Stimulated activated CD4-positive, alpha-beta T cell treated with anti-CD3 and anti-CD28 coated beads, Interleukin-1b, Interleukin-23, amount 100 ng/mL, for 1 hour (primary cell): ENCODE data around the gene FDX2.
"Not testable (repeated sequence)": the region's sequence is repeated elsewhere in the genome, so short reads cannot be mapped to it uniquely, and the experiment has no call there.

Source experiments
- DNase-seq, 2 donors: peaks; one replicate each; pipeline ENCODE4 v3.0.0-alpha.2; 2020; ENCODE audit warnings: low read depth in 2 of 2

The FDX2 gene

DNA sequence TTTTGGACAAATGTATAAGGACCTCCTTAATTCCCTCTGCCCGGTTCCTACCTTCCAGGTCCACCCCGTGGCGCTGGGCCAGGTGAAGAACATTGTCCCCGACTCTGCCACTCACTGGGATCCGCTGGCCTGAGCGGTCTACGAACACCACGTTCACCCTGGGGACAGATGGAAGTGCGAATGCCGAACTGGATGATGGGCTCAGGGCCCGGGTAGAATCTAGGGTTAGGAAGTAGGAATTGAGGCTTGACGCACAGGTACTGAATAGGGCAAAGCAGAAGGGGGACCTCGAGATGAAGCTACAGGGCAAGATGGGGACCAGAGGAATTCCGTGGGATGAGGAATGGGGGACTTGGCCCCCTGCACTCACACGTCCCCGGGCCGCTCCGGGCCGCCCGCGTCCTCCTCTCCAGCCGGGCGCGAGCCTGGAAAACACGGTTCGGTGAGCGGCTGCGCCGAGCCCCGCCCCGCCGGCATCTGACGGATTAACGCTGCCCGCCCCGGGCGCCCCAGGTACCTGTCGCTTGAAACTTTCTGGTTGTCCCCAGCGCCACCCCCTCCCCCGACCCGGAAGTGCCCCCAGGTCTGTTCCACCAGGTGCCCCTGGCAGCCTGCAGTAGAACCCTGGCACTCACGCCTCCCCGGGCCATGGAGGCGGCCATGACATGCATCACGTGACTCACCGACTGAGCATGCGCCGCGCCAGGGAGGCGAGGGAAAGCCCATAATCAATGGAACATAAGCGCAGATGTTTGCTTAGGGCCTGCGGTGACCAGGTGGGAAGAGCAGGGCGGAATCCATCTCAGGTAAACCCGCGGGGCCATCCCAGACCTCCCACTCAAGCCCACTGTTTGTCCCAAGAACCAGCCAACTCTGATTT, at the start of gene FDX2:
TSS of gene FDX2 (minus strand) at position 681 of the 880 bp plus-strand sequence. CDS start at position 662, 19 bp downstream.
- DNase-seq, result peak; percentile 82 to 90

DNA sequence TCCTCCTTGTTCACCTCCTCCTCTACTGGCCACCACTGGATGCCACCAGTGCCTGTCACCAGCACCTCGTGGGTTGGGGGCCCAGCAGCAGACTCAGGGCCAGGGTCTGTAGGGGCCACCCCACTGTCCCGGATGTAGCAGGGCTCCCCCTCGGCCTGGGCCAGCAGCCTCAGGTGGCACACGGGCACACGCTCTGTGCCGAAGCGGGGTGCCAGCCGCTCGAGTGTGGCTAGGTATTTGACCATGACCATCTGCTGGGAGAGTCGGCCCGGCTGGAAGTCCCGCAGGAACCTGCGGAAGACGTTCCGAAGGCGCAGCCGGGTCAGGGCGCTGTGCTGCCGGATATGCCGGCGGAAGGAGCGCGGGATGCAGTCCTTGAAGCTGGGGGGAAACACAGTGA, 49.7 kb upstream of the FDX2 start:
- no peak for DNase-seq

DNA sequence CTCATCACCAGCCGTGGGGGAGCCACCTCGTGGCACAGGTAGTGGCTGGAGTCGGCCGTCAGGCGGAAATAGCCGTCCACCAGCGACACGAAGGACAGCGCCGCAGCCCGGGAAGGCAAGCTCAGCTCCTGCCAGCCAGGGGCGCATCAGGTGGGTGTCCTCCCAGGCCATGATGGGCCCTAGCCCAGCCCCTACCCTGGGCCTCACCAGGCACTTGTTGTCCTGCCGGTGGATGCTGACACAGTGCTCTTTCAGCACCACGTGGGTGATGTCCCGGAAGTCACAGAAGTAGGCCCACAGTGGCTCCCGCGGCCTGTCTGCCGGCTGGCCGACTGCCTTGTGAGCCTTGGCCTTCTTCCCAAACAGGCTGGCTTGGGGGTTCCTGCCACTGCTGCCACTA, 48.8 kb upstream of the FDX2 start:
- DNase-seq, result no peak

DNA sequence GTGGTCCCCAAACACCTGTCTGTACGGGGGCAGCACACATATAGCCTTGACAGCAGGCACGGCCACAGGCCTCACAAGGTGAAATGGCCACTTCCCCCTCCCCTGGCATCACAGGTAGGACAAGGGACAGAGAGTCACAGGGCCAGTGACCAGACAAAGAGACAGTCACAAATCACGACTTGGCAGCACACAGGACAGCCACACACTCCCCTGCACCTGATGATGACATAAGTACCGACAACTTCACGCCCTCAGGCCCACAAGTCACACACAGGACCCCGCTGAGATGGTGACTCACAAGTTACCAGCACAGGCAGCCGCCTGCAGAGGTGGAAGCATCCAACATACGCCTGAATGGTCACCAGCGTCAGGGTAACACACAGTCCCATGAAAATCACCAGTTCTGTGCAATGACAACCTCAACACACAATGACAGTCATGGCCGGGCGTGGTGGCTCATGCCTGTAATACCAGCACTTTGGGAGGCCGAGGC, 48.0 kb upstream of the FDX2 start:
- DNase-seq, result no peak

DNA sequence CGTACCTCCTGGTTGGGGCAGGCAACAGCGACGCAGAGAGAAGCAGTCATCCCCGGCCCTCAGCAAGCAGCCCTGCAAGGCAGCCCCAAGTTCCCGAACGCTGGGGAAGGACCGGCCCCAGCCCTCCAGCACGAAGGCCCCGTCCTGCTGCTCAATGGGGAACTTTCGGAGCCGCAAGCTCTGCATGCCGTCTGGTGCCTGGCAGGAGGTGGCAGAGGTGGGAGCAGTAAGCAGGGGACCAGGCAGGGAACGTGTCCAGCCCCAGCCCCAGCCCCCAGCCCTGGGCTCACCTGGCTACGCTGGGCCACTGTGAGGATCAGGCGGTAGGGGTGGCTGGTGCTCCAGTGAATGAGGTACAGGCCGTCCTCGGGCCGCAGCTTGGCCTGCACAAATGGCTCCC, 46.4 kb upstream of the FDX2 start:
- DNase-seq, result no peak

DNA sequence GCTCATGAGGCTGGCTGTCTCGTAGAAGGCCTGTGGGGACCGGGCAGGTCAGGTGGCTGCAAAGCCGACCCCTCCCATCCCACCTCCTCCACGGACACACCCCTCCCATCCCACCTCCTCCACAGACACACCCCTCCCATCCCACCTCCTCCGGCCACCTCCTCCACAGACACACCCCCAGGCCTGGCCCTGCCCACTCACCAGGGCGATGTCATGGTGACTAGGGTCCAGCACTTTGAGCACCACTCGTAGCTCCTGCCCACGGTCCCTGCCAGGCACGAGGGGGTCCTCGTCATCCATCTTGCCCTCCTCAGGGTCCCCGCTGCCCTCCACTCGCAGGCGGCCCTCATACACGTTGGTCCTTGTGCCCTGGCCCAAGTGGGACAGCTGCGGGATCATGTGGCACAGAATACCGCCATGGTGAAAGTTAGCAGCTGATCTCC, 45.8 kb upstream of the FDX2 start:
- no peak for DNase-seq

DNA sequence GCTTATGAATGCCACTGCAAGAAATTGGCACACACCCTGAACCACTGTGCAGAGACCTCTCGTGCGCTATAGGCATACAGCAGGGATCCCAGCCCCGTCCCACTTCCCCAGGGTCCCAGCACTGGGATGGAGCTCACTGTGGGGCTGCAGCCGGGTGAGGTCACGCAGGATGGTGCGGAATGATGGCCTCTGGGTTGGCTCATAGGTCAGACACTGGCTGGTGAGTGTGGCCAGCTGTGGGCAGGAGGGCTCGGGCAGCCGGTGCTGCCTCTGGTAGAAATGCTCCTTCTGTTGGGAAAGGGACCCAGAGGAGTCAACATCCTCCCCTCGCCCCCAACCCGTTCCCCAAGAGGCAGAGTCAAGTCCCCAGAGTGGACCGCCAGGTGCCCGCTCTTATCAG, 40.6 kb upstream of the FDX2 start:
- DNase-seq, result no peak

DNA sequence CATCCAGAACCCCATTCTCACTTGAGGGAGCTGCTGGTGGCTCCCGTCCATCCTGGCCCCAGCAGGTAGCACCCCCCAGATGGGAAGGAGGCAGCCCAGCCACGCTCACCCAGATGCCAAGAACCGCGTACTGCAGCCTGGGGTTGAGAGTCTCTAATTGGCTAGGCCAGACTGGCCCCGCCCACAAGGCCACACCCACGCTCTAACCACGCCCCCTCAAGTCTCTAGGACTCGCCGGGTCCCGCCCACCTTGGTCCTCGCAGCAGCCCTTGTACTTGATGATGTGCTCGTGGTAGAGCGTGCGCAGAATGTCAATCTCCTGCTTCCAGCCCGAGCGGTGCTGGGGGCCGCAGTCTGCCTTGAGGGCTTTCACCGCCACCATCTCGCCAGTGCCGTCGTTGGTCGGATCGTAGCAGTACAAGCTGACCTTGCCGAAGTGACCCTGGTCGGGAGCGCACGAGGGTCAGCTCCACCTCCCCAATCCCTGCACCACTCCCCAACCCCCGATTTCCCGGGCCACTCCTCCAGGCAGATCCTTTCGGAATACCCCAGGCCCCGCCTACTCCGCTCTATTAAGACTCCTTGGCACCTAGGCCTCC, 38.1 kb upstream of the FDX2 start:
- peak in 1 of 2 donors; percentile 17 for DNase-seq

DNA sequence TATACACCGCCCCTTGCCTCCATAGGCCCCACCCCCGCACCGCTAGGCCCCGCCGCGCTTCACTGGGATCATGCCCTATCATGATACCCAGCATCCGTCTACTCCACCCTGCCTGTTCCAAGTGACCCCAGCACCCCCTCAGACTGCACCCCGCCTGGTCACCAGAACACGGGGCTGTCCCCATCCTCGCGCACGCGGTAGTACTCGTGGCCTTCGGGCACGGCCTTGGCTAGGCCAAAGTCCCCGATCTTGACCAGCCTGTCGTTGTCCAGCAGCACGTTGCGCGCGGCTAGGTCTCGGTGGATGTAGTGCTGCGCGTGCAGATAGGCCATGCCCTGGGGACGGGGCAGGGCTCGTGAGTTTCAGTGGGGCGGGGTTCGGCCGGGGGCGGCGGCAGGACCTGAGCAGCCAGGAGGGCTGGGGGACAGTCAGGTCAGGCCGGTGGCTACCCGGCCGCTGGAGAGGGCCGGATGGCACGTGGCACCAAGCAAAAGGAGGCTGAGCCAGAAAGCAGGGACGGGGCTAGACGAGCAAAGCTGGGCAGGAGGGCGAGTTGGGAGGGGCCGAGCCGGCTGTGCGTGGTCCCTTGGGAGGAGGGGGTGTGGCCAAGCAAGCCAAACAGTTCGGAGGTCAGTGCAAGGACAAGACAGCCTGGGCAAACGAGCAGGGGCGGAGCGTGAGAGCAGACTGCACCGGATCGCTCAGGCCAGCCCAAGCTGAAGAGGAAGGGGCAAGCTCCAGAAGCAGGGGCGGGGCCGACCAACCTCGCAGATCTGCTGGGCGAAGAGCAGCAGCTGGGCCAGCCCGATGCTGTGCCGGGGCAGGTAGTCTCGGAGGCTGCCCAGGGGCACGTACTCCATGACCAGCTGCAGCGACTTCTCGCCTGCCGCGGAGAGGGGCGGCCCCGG, 37.2 kb upstream of the FDX2 start:
- DNase-seq, result no peak

DNA sequence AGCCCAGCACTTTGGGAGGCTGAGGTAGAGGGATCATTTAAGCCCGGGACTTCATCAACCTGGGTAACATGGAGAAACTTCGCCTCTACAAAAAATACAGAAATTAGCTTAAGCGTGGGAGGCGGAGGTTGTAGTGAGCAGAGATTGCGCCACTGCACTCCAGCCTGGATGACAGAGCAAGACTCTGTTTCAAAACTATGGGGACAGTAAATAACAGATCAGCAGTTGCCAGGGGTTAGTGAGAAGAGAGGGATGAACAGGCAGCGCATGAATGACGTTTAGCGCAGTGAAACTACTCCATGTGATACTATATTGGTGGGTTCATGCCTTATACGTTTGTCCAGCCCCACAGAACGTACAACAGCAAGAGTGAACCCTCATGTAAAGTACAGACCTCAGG, 30.7 kb upstream of the FDX2 start:
- no peak for DNase-seq

DNA sequence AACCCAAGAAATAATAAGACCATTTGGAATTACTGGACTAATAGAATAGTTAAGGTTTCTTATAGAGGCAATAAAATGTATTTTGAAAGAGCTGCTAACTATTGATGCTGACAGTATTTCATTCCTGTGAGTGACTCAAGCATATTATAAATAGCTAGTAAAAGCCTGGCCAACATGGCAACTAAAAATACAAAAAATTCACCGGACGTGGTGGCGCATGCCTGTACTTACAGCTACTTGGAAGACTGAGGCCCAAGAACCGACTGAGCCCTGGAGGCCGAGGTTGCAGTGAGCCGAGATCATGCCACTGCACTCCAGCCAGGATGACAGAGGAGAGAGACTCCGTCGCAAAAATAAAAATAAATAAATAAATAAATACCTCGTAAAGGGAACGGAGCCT, 29.0 kb upstream of the FDX2 start:
- no peak for DNase-seq

DNA sequence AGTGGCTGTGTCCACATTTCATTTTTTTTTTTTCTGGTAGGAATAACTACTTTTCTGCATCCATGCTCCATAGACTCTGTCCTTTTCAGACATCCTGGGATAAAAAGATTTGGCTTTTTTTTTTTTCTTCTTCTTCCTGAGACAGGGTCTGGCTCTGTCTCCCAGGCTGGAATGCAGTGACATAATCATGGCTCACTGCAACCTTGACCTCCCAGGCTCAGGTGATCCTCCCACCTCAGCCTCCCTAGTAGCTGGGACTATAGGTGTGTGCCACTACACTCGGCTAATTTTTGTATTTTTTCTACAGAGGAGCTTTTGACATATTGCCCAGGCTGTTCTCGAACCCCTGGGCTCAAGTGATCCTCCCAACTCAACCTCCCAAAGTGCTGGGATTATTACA, 27.7 kb upstream of the FDX2 start:
- DNase-seq, result no peak

DNA sequence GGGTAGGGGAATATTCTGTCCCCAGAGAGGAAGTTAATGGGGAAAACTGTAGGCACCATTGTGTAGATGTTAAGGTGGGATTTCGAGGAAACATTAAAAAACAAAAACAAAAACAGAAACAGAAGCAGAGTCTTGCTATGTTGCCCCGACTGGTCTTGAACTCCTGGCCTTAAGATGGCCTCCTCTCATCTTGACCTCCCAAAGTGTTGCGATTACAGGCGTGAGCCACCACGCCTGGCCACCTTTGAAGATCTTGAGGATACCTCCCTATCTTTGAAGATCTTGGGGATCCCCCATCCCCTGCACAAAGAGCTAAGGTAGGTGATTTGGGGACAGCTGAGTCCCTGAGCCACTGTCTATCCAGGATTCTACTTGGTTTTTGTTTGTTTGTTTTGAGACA, 24.2 kb upstream of the FDX2 start:
- DNase-seq, result no peak

DNA sequence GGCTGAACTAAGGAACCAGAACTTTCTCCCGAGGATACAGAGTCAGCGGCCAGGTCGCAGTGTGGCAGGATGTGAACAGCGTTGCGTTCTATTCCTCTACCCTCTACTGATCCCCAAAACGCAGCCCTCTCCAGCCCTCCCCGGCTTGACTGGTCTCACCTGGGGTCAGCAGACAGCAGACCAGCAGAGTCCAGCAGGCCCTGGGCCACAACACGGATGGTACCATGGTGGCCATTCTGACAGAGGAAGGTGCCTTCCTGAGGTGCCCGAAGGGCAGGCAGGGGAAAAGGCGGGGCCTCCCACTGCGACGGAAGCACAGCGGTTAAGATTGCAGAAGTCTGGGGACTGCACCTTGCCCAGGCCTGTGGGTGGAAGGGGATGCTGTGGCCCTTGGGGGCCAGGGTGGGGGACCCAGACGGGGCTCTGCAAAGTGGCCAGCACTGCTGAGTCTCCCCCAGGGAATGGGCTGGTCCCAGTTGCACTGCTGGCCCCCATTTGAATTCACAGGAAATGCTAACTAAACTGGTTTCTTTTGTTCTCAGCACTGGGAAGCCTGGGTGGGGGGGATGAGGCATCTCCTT, 23.7 kb upstream of the FDX2 start, which contains the start of gene ICAM3:
TSS of gene ICAM3 (minus strand) at position 245 of the 581 bp plus-strand sequence. CDS start at position 235, 10 bp downstream.
- DNase-seq, result peak; percentile 14 to 22

DNA sequence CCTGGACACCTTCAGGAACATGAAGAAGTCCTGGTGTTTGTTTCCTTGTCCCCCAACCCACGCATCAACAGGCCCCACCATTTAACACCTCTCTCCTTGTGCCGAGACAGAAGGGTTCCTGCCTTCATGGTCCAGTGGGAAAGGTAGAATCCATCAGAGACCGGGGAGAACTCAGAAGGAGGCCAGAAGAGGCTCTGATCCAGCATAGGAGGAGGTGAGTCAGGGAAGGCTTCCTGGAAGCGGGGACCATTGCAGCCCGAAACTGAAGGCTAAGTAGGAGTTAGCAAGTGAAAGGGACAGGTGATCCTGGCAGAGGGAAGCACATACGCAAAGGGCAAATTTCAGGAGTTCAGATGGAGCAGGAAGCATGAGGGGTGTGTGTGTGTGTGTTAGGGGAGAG, 23.1 kb upstream of the FDX2 start:
- DNase-seq, result no peak

DNA sequence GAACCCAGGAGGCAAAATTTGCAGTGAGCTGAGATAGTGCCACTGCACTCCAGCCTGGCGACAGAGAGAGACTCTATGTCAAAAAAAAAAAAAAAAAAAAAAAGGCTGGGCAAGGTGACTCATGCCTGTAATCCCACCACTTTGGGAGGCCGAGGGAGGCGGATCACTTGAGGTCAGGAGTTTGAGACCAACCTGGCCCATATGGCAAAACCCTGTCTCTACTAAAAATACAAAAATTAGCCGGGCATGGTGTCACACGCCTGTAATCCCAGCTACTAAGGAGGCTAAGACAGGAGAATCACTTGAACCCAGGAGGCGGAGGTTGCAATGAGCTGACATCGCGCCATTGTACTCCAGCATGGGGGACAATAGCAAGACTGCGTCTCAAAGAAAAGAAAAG, 20.9 kb upstream of the FDX2 start:
- not testable (repeated sequence) for DNase-seq

DNA sequence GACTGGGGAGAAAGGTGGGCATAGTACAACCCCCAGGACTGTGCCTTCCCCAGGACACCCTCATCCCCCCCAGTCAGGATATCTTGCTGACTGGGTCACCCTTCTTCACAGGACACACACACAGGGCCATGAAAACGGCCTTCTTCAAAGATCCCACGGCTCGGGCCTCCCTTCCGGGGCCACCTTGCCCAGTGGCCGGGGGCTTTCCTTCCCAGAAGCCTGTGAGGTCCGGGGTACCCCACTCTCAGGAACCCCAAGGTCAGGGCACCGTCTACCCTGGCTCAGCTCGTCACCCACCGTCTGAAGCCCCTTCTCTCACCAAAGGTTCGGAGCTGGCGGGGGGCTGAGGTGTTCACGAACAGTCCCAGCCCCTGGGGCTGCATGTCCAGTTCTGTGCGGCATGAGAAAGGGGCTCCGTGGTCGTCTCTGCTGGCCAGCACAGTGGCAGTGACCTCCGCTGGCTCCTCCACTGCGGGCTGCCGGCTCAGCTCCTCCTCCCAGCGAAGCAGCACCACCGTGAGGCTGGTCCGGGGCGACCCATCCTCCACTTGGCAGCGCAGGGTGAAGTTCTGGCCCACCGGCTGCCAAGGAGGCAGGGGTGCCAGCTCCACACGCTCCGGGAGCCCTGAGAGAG, 19.7 kb upstream of the FDX2 start:
- DNase-seq, result no peak

DNA sequence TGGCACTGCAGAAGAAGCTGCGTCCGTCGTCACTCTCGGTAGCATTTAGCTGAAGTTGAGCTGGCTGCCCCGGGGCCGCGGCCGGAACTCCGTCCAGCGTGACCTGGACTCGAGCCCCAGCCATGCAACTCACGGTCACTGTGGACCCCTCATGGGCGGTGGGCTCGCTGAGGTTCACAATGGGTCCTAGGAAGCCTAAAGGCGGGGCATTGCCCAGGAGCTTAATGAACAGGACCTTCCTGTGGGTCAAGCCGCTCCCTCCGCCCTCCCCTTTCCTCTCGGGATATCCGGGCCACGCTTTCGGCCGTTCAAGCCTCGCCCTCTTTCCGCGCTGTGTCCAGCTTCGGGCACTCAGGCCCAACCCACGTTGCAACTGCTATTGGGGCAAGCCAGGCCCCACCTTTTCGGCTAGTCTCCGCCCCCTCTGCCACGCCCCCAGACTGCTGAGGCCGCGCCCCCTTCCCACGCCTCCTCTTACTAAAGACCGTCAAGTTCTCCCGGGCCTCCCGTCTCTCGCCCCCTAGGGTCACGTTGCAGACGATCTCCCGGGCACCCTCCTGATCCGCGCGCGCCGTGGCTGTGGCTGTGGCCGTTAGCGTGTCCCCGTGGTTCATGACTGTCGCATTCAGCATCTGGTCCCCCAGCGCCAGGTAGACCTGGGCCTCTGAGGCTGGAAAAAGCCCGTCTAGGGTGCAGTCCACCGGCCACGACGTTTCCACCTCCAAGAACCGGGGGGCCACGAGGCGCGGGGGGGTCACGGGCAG, 19.0 kb upstream of the FDX2 start:
- DNase-seq, result peak in 1 of 2 donors; percentile 26

DNA sequence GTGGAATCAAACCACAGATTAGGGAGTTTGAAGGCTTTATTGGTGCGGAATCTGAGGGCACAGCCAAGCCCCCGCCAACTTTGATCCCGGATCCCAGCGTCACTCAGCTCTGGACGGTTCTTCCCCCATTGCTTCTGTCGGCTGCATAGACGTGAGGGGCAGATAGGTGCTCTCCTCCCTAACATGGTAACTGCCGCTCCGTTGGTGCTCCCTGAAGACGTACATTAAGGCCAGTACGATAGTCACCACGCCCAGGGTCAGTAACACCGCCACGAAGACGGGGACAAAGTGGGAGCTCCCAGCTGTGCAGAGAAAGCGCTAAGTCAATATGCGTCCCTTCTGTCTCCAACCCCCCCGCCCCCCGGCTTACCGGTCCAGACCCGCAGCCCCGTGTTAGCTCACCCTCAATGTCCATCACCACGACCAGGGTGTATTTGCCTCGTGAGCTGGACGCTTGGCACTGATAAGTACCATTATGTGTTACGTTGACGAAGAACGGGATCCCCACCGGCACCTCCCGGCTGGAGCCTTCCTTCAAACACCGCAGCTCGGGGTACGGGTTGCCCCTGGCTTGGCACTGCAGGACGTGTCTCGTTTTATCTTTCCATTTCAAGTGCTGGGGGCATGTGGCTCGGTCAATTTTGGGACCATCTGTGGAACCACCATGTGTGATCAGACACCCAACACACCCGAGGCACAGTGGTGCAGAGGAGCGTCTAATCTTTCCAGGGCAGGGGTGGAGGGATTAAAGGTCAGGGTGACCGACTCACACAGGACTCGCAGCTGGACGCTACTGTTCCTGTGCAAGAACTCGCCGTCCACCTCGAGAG, 18.2 kb upstream of the FDX2 start:
- no peak for DNase-seq
